DMS 273 (cell line): Measurements from ENCODE around the gene PNPLA7.
"Not testable (repeated sequence)": the region's sequence is repeated elsewhere in the genome, so short reads cannot be mapped to it uniquely, and the experiment has no call there.

Experiments
- DNase-seq: peaks from one replicate; lab custom pipeline; 2025; ENCODE audit not compliant: unreplicated experiment; lab: John Stamatoyannopoulos, UW

PNPLA7 gene

GRCh38 chr9:137423514-137424291, 126.5 kb downstream of the PNPLA7 start:
- DNase-seq: no peak

- peak; percentile 97 for DNase-seq
These were observed 127.3 kb downstream of the PNPLA7 start, which contains the start of the genes EXD3 and NOXA1 for GRCh38 chr9:137422604-137423513. Gene EXD3 (minus strand): TSS chr9:137423162. CDS start chr9:137395357, 27,805 bp downstream. Gene NOXA1 (plus strand): TSS chr9:137423393. CDS start chr9:137423530, 137 bp downstream.

- no peak for DNase-seq
These were observed 128.2 kb downstream of the PNPLA7 start for GRCh38 chr9:137421838-137422603.

GRCh38 chr9:137417161-137418021, 132.8 kb downstream of the PNPLA7 start:
- DNase-seq: no peak

- no peak for DNase-seq
These were observed 133.5 kb downstream of the PNPLA7 start for GRCh38 chr9:137416563-137417151.

GRCh38 chr9:137416006-137416562, 134.1 kb downstream of the PNPLA7 start:
- DNase-seq: no peak

GRCh38 chr9:137415451-137415850, 134.8 kb downstream of the PNPLA7 start:
- DNase-seq: no peak

GRCh38 chr9:137412431-137412830, 137.8 kb downstream of the PNPLA7 start:
- no peak for DNase-seq

GRCh38 chr9:137411645-137412380, 138.4 kb downstream of the PNPLA7 start:
- no peak for DNase-seq

- no peak for DNase-seq
These were observed 138.9 kb downstream of the PNPLA7 start for GRCh38 chr9:137411260-137411644.

GRCh38 chr9:137410891-137411249, 139.3 kb downstream of the PNPLA7 start:
- no peak for DNase-seq

- DNase-seq: not testable (repeated sequence)
These were observed 139.8 kb downstream of the PNPLA7 start for GRCh38 chr9:137410236-137410890.
